Stomach (tissue), 4 donors: ENCODE data around the gene IARS1.

Experiments used
- POLR2AphosphoS5 ChIP-seq, 3 donors: sonication (generic); formaldehyde crosslinking; IDR thresholded peaks; one replicate each; pipeline ENCODE4 v1.6.1; 2016; ENCODE audit warnings: antibody characterized with exemption in 3 of 3
- TF ChIP-seq, protein P1 (sequence below), 7 experiments: fragments of 450-650 bp in 4 of 7; fragments of 200-600 bp in 3 of 7; sonication (generic) in 3 of 7; IDR thresholded peaks; one replicate each; pipeline ENCODE4 v1.5.1; 2016 to 2019; ENCODE audit warnings: antibody characterized with exemption in 7 of 7, control low read depth in 2 of 7, mild to moderate bottlenecking in 1 of 7

DNA sequence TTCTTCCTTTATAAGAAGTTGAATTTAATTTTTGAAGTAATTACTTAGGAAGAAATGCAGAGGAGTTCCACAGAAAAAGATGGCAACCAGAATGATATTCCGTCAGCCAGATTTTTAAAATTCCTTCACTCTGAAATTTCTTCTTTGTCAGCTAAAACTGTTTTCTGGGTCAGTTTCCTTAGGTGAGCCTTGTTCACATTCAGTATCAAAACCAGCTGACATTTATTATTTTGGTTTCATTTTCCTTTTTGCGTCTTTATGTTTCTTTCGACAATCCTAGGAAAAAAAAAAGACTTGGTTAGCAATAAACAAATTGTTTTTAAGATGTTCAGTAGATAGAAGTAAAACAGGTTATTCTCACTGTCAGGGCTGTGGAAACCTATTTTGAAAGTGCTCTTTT is 4.1 kb upstream of the IARS1 start:
- TF ChIP-seq POLR2AphosphoS5 (IDR thresholded peaks at IDR 0.05), result no peak
- TF ChIP-seq, protein P1, sequence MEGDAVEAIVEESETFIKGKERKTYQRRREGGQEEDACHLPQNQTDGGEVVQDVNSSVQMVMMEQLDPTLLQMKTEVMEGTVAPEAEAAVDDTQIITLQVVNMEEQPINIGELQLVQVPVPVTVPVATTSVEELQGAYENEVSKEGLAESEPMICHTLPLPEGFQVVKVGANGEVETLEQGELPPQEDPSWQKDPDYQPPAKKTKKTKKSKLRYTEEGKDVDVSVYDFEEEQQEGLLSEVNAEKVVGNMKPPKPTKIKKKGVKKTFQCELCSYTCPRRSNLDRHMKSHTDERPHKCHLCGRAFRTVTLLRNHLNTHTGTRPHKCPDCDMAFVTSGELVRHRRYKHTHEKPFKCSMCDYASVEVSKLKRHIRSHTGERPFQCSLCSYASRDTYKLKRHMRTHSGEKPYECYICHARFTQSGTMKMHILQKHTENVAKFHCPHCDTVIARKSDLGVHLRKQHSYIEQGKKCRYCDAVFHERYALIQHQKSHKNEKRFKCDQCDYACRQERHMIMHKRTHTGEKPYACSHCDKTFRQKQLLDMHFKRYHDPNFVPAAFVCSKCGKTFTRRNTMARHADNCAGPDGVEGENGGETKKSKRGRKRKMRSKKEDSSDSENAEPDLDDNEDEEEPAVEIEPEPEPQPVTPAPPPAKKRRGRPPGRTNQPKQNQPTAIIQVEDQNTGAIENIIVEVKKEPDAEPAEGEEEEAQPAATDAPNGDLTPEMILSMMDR (IDR thresholded peaks at IDR 0.05), result no peak
